Endothelial cell of umbilical vein (primary cell): Measurements from ENCODE around the gene RAB11FIP3.

Experiments
- EZH2 ChIP-seq: IDR thresholded peaks from 2 replicates; pipeline ENCODE4 v1.6.1; 2012; ENCODE audit warnings: borderline replicate concordance, low read depth, mild to moderate bottlenecking, moderate library complexity, low read length, inconsistent platforms; ENCODE audit not compliant: severe bottlenecking
- FOS ChIP-seq: IDR thresholded peaks from 2 replicates; pipeline ENCODE4 v1.6.1; 2011; ENCODE audit warnings: mild to moderate bottlenecking, low read length, moderate library complexity, borderline replicate concordance; ENCODE audit not compliant: insufficient read depth
- JUN ChIP-seq: IDR thresholded peaks from 2 replicates; pipeline ENCODE4 v1.6.1; 2011; ENCODE audit warnings: borderline replicate concordance, low read depth; ENCODE audit not compliant: insufficient read length, insufficient read depth
- POLR2A ChIP-seq: IDR thresholded peaks from 2 replicates; pipeline ENCODE4 v1.6.1; 2012; ENCODE audit warnings: low read depth, mild to moderate bottlenecking, control low read depth, low read length
- POLR2AphosphoS5 ChIP-seq: IDR thresholded peaks from 2 replicates; pipeline ENCODE4 v1.6.1; 2012; ENCODE audit warnings: low read depth, mild to moderate bottlenecking, control low read depth, low read length, moderate library complexity; ENCODE audit not compliant: insufficient read depth
- TF ChIP-seq, protein P1 (sequence below), 2 donors: IDR thresholded peaks; 1 replicate in 1 of 2; 2 replicates in 1 of 2; pipeline ENCODE4 v1.5.1; 2011; ENCODE audit warnings: low read length in 2 of 2, mild to moderate bottlenecking in 2 of 2, moderate library complexity in 2 of 2, control low read depth in 1 of 2, inconsistent platforms in 1 of 2, low read depth in 1 of 2; ENCODE audit not compliant: insufficient read depth in 1 of 2; ENCODE audit errors: extremely low read depth in 1 of 2
- TF ChIP-seq, protein P2 (sequence below): IDR thresholded peaks from 2 replicates; pipeline ENCODE4 v1.6.1; 2011; ENCODE audit not compliant: insufficient read depth, insufficient read length

DNA sequence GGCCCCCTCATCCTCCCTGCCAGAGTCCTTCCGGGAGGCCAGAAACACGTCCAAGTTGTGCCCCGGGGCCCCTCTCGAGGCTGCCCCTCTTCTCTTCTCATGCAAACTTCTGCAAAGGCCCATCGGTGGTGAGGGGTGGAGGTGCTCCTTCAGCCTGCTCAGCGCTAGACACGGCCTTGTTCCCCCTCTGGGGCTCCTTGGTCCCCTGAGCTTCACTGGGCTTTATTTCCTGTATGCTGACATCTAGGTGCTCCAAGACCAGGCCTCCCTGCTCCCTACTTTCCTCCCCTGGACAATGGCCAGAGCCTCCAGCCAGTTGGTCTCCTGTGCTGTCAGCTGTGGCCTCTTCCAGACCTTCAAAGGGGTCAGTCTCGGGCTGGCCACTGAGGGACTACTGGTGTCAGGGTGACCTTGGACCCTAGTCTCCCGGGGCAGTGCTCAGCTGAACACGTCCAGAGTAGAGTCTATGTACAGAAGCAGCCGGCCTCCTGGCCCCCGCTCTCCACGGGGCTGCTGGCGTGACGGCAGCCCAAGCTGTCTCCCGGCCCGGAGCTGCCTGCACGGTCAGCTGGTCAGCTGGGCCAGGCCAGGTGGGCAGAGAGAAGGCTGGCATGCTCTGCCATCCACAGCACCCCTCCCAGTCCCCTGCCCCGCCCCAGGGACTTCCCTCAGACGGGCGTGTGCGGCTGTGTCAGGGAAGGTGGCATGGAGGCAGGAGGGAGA, 133.0 kb downstream of the RAB11FIP3 start:
- TF ChIP-seq, protein P1, sequence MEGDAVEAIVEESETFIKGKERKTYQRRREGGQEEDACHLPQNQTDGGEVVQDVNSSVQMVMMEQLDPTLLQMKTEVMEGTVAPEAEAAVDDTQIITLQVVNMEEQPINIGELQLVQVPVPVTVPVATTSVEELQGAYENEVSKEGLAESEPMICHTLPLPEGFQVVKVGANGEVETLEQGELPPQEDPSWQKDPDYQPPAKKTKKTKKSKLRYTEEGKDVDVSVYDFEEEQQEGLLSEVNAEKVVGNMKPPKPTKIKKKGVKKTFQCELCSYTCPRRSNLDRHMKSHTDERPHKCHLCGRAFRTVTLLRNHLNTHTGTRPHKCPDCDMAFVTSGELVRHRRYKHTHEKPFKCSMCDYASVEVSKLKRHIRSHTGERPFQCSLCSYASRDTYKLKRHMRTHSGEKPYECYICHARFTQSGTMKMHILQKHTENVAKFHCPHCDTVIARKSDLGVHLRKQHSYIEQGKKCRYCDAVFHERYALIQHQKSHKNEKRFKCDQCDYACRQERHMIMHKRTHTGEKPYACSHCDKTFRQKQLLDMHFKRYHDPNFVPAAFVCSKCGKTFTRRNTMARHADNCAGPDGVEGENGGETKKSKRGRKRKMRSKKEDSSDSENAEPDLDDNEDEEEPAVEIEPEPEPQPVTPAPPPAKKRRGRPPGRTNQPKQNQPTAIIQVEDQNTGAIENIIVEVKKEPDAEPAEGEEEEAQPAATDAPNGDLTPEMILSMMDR (IDR thresholded peaks at IDR 0.05; ENCODE audit: extremely low read depth in 1 of 2, insufficient read depth in 1 of 2, low read depth in 1 of 2, low read length in 2 of 2): no peak
- TF ChIP-seq POLR2A (no peak), JUN (no peak), FOS (no peak), EZH2 (no peak), POLR2AphosphoS5 (no peak)
- TF ChIP-seq, protein P2, sequence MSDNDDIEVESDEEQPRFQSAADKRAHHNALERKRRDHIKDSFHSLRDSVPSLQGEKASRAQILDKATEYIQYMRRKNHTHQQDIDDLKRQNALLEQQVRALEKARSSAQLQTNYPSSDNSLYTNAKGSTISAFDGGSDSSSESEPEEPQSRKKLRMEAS: no peak
